K562 (cell line): ENCODE data around the gene MLX. TPM values are rescaled to one million over a fixed set of nuclear protein-coding genes. Genes with fewer than 3 reads are reported as not detected.
A peak's percentile ranks its signal among the peaks of the same experiment; 100 is the strongest.

ENCODE experiments used
- FOXO4 ChIP-seq: fragments of 450-650 bp; formaldehyde crosslinking; IDR thresholded peaks from 2 replicates; pipeline ENCODE4 v1.4.0; 2020; ENCODE audit warnings: mild to moderate bottlenecking, moderate library complexity
- GABPB1 ChIP-seq: sonication (generic); formaldehyde crosslinking; IDR thresholded peaks from 2 replicates; pipeline ENCODE4 v1.8.0; 2022; ENCODE audit warnings: mild to moderate bottlenecking, missing genetic modification reagents
- GTF2A2 ChIP-seq: IDR thresholded peaks from 2 replicates; pipeline ENCODE4 v1.6.1; 2016; ENCODE audit warnings: mild to moderate bottlenecking, missing genetic modification characterization, missing compliant biosample characterization
- MED1 ChIP-seq: sonication (generic); formaldehyde crosslinking; IDR thresholded peaks from 2 replicates; pipeline ENCODE4 v1.8.1; 2023; ENCODE audit warnings: missing genetic modification reagents, borderline replicate concordance
- NEUROD1 ChIP-seq: fragments of 150-350 bp; IDR thresholded peaks from 2 replicates; pipeline ENCODE4 v1.6.1; 2014; ENCODE audit warnings: borderline replicate concordance, low read length, low read depth; ENCODE audit not compliant: partially characterized antibody
- PML ChIP-seq: IDR thresholded peaks from 2 replicates; pipeline ENCODE4 v1.6.1; 2012; ENCODE audit warnings: low read length, inconsistent platforms
- TAF15 ChIP-seq: fragments of 200-400 bp; formaldehyde crosslinking; IDR thresholded peaks from 2 replicates; pipeline ENCODE4 v1.6.1; 2017; ENCODE audit warnings: mild to moderate bottlenecking, low read depth, low read length, moderate library complexity
- TCF7L2 ChIP-seq: fragments of 150-350 bp; IDR thresholded peaks from 2 replicates; pipeline ENCODE4 v1.6.1; 2016; ENCODE audit warnings: low read depth, mild to moderate bottlenecking, low read length, moderate library complexity
- TOE1 ChIP-seq, 2 experiments: fragments of 450-650 bp in 1 of 2; sonication (generic) in 1 of 2; formaldehyde crosslinking in 1 of 2; IDR thresholded peaks; 2 replicates each; pipeline versions ENCODE4 v1.7.1 to v1.8.0; 2016 to 2022; ENCODE audit warnings: borderline replicate concordance in 2 of 2, mild to moderate bottlenecking in 2 of 2, antibody characterized with exemption in 1 of 2, inconsistent platforms in 1 of 2, low read depth in 1 of 2, missing genetic modification reagents in 1 of 2, moderate library complexity in 1 of 2
- ZNF217 ChIP-seq: sonication (generic); formaldehyde crosslinking; IDR thresholded peaks from 2 replicates; pipeline ENCODE4 v1.8.0; 2022; ENCODE audit warnings: mild to moderate bottlenecking, missing genetic modification reagents
- ZNF224 ChIP-seq: sonication (generic); formaldehyde crosslinking; IDR thresholded peaks from 2 replicates; pipeline ENCODE4 v1.8.0; 2022; ENCODE audit warnings: mild to moderate bottlenecking, missing genetic modification reagents
- ZNF354B ChIP-seq: fragments of 250-450 bp; sonication (Bioruptor Pico); IDR thresholded peaks from 2 replicates; pipeline ENCODE4 v1.4.0; 2020
- ZNF586 ChIP-seq: fragments of 450-650 bp; formaldehyde crosslinking; conservative IDR thresholded peaks from 2 replicates; pipeline ENCODE4 v1.4.0; 2020; ENCODE audit warnings: mild to moderate bottlenecking, moderate library complexity
- polyA plus RNA-seq, 8 experiments: library from polyadenylated mRNA; depleted of rRNA in 4 of 8; stranded (reverse) in 5 of 8; unstranded in 3 of 8; fragments of >200 nt; fragmentation: Nextera tagmentation in 2 of 8; fragmentation: Illumina TruSeq in 1 of 8; extraction: Ambion mirVana in 2 of 8; extraction: Trizol in 1 of 8; gene quantifications; 2 replicates each; pipeline versions ENCODE4 v1.2.1 to v1.2.3, GENCODE V29; 2011 to 2014; ENCODE audit warnings: inconsistent platforms in 1 of 8, missing spikeins in 1 of 8
- total RNA-seq, 7 experiments: library from RNA; depleted of rRNA in 6 of 7; stranded (reverse); fragments of >200 nt in 6 of 7; fragmentation: Illumina TruSeq in 2 of 7; extraction: Trizol in 2 of 7; gene quantifications; 2 replicates each; pipeline versions ENCODE4 v1.2.1 to v1.2.3, GENCODE V29; 2011 to 2021; ENCODE audit warnings: low replicate concordance in 1 of 7
- TF ChIP-seq, protein P1 (sequence below), 2 experiments: fragments of 150-350 bp in 1 of 2; IDR thresholded peaks; 2 replicates each; pipeline ENCODE4 v1.6.1; 2012 to 2016; ENCODE audit warnings: low read depth in 2 of 2, low read length in 2 of 2, mild to moderate bottlenecking in 1 of 2, moderate library complexity in 1 of 2
- TF ChIP-seq, protein P2 (sequence below): sonication (generic); formaldehyde crosslinking; IDR thresholded peaks from 2 replicates; pipeline ENCODE4 v1.8.0; 2023; ENCODE audit warnings: mild to moderate bottlenecking, missing genetic modification reagents
- TF ChIP-seq, protein P3 (sequence below): sonication (generic); formaldehyde crosslinking; IDR thresholded peaks from 2 replicates; pipeline ENCODE4 v1.8.0; 2022; ENCODE audit warnings: mild to moderate bottlenecking, missing genetic modification reagents

The MLX gene
- total and polyA plus RNA-seq, 9 of the 15 experiments (the other 6 are each of a cell fraction or from before 2014, with no cell fraction given) = 42.9 to 100 (median 58.9) TPM

DNA sequence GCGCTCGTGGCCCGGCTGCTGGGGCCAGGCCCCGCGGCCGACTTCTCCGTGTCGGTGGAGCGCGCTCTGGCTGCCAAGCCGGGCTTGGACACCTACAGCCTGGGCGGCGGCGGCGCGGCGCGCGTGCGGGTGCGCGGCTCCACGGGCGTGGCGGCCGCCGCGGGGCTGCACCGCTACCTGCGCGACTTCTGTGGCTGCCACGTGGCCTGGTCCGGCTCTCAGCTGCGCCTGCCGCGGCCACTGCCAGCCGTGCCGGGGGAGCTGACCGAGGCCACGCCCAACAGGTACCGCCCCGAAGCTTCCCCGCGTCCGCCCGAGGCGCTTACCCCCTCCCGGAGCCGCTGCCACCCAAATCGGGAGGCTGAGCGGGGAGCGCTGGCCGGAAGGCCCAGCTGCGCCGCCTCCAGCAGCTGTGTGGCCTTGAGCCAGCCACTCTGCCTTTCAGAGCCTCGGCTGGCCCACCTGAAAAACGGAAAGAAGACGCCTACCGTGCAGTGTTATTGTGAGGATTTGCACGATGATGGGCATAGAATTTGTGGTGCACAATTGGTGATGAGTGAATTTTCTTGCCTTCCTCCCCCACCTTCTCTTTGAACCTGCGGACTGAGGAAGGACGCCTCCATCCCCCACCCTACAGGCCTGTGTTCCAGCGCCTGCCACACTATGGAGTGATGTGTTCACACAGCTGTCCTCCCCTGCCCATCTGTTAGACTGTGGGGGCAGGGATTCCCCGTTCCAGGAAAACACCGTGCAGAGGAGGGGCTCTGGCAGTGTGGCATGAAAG is 30.3 kb upstream of the MLX start (continued):
- TF ChIP-seq GTF2A2 (tag) (no peak), TOE1 (IDR thresholded peaks at IDR 0.05; ENCODE audit: borderline replicate concordance) (no peak), TOE1 (CRISPR knock-in tag; IDR thresholded peaks at IDR 0.05; ENCODE audit: borderline replicate concordance, low read depth) (no peak), GABPB1 (peak; percentile 48), PML (no peak), TCF7L2 (no peak), ZNF224 (CRISPR knock-in tag) (no peak), ZNF217 (CRISPR knock-in tag) (no peak), ZNF354B (CRISPR knock-in tag) (no peak), MED1 (no peak), TAF15 (no peak), ZNF586 (CRISPR knock-in tag) (no peak), NEUROD1 (no peak), FOXO4 (no peak)
- TF ChIP-seq, protein P1, sequence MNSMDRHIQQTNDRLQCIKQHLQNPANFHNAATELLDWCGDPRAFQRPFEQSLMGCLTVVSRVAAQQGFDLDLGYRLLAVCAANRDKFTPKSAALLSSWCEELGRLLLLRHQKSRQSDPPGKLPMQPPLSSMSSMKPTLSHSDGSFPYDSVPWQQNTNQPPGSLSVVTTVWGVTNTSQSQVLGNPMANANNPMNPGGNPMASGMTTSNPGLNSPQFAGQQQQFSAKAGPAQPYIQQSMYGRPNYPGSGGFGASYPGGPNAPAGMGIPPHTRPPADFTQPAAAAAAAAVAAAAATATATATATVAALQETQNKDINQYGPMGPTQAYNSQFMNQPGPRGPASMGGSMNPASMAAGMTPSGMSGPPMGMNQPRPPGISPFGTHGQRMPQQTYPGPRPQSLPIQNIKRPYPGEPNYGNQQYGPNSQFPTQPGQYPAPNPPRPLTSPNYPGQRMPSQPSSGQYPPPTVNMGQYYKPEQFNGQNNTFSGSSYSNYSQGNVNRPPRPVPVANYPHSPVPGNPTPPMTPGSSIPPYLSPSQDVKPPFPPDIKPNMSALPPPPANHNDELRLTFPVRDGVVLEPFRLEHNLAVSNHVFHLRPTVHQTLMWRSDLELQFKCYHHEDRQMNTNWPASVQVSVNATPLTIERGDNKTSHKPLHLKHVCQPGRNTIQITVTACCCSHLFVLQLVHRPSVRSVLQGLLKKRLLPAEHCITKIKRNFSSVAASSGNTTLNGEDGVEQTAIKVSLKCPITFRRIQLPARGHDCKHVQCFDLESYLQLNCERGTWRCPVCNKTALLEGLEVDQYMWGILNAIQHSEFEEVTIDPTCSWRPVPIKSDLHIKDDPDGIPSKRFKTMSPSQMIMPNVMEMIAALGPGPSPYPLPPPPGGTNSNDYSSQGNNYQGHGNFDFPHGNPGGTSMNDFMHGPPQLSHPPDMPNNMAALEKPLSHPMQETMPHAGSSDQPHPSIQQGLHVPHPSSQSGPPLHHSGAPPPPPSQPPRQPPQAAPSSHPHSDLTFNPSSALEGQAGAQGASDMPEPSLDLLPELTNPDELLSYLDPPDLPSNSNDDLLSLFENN (IDR thresholded peaks at IDR 0.05; ENCODE audit: low read depth in 2 of 2, low read length in 2 of 2) = no peak
- TF ChIP-seq, protein P2, sequence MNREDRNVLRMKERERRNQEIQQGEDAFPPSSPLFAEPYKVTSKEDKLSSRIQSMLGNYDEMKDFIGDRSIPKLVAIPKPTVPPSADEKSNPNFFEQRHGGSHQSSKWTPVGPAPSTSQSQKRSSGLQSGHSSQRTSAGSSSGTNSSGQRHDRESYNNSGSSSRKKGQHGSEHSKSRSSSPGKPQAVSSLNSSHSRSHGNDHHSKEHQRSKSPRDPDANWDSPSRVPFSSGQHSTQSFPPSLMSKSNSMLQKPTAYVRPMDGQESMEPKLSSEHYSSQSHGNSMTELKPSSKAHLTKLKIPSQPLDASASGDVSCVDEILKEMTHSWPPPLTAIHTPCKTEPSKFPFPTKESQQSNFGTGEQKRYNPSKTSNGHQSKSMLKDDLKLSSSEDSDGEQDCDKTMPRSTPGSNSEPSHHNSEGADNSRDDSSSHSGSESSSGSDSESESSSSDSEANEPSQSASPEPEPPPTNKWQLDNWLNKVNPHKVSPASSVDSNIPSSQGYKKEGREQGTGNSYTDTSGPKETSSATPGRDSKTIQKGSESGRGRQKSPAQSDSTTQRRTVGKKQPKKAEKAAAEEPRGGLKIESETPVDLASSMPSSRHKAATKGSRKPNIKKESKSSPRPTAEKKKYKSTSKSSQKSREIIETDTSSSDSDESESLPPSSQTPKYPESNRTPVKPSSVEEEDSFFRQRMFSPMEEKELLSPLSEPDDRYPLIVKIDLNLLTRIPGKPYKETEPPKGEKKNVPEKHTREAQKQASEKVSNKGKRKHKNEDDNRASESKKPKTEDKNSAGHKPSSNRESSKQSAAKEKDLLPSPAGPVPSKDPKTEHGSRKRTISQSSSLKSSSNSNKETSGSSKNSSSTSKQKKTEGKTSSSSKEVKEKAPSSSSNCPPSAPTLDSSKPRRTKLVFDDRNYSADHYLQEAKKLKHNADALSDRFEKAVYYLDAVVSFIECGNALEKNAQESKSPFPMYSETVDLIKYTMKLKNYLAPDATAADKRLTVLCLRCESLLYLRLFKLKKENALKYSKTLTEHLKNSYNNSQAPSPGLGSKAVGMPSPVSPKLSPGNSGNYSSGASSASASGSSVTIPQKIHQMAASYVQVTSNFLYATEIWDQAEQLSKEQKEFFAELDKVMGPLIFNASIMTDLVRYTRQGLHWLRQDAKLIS (CRISPR knock-in tag) = no peak
- TF ChIP-seq, protein P3, sequence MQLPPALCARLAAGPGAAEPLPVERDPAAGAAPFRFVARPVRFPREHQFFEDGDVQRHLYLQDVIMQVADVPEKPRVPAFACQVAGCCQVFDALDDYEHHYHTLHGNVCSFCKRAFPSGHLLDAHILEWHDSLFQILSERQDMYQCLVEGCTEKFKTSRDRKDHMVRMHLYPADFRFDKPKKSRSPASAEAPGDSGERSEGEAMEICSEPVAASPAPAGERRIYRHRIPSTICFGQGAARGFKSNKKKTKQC (CRISPR knock-in tag) = no peak
